HFFc6 (cell line): ENCODE measurements around the gene STXBP6. TPM values are rescaled to one million over a fixed set of nuclear protein-coding genes. Genes with fewer than 3 reads are reported as not detected.
A peak's percentile ranks its signal among the peaks of the same experiment; 100 is the strongest.

Experiments used
- DNase-seq: peaks from one replicate; pipeline ENCODE4 v3.0.0-alpha.2; 2018
- H3K27ac Mint-ChIP-seq: 2 replicates; pipeline ENCODE4 v1.8.0; 2020; ENCODE audit warnings: mild to moderate bottlenecking, mixed read lengths
- H3K27me3 Mint-ChIP-seq: 2 replicates; pipeline ENCODE4 v1.8.0; 2021; ENCODE audit warnings: mild to moderate bottlenecking, moderate library complexity, mixed read lengths; ENCODE audit not compliant: insufficient read depth
- H3K36me3 Mint-ChIP-seq: 2 replicates; pipeline ENCODE4 v1.8.0; 2021; ENCODE audit warnings: low read depth, mixed read lengths
- H3K4me1 Mint-ChIP-seq: 2 replicates; pipeline ENCODE4 v1.8.0; 2020; ENCODE audit warnings: low read depth, mixed read lengths
- H3K4me3 Mint-ChIP-seq: 2 replicates; pipeline ENCODE4 v1.8.0; 2020; ENCODE audit warnings: mild to moderate bottlenecking, moderate library complexity, mixed read lengths
- H3K9me3 Mint-ChIP-seq: 2 replicates; pipeline ENCODE4 v1.8.0; 2020; ENCODE audit warnings: mild to moderate bottlenecking, mixed read lengths
- total RNA-seq, 6 experiments: library from RNA; stranded (reverse); fragmentation: NEBNext Ultra II Directional; extraction: Animal tissue kit (Norgen Biotek cat#: 25700); gene quantifications; 2 replicates in 1 of 6; 3 replicates in 5 of 6; pipeline ENCODE4 v1.2.3, GENCODE V29; 2021
- TF ChIP-seq, protein P1 (sequence below): fragments of 200-600 bp; sonication (generic); IDR thresholded peaks from 2 replicates; pipeline ENCODE4 v1.5.0; 2021; ENCODE audit warnings: antibody characterized with exemption, mild to moderate bottlenecking

The STXBP6 gene
- total RNA-seq, 6 experiments from 2014 or later, result 15.4 to 17.5 (median 17.0) TPM

DNA sequence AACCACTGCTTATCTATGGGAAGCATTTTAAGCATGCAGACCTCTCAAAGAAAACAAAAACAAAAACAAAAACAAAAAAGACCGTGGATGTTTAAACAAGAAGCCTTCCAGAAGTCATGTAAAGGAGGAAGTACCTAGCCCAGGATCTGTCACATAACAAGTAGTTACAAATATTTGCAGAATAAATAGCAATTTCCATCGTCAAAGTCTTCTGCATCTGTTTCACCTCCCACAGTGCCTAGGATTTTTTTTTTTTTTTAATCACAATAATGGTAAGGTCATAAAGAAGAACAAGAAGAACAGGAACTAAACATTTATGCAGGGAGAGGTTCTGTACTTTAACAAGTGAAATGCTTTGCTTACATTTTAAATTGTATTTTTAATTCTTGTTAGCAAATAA lies 2.4 kb upstream of the STXBP6 start:
- Mint-ChIP-seq H3K36me3 (no peaks in the 10 kb centered on the region), H3K4me3 (no peak overlapping the region), H3K4me1 (peaks cover 60% of the 10 kb centered on the region), H3K9me3 (no peaks in the 10 kb centered on the region), H3K27ac (no peak overlapping the region), H3K27me3 (peaks cover 4% of the 10 kb centered on the region)
- no peak for DNase-seq
- TF ChIP-seq, protein P1, sequence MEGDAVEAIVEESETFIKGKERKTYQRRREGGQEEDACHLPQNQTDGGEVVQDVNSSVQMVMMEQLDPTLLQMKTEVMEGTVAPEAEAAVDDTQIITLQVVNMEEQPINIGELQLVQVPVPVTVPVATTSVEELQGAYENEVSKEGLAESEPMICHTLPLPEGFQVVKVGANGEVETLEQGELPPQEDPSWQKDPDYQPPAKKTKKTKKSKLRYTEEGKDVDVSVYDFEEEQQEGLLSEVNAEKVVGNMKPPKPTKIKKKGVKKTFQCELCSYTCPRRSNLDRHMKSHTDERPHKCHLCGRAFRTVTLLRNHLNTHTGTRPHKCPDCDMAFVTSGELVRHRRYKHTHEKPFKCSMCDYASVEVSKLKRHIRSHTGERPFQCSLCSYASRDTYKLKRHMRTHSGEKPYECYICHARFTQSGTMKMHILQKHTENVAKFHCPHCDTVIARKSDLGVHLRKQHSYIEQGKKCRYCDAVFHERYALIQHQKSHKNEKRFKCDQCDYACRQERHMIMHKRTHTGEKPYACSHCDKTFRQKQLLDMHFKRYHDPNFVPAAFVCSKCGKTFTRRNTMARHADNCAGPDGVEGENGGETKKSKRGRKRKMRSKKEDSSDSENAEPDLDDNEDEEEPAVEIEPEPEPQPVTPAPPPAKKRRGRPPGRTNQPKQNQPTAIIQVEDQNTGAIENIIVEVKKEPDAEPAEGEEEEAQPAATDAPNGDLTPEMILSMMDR, result no peak

DNA sequence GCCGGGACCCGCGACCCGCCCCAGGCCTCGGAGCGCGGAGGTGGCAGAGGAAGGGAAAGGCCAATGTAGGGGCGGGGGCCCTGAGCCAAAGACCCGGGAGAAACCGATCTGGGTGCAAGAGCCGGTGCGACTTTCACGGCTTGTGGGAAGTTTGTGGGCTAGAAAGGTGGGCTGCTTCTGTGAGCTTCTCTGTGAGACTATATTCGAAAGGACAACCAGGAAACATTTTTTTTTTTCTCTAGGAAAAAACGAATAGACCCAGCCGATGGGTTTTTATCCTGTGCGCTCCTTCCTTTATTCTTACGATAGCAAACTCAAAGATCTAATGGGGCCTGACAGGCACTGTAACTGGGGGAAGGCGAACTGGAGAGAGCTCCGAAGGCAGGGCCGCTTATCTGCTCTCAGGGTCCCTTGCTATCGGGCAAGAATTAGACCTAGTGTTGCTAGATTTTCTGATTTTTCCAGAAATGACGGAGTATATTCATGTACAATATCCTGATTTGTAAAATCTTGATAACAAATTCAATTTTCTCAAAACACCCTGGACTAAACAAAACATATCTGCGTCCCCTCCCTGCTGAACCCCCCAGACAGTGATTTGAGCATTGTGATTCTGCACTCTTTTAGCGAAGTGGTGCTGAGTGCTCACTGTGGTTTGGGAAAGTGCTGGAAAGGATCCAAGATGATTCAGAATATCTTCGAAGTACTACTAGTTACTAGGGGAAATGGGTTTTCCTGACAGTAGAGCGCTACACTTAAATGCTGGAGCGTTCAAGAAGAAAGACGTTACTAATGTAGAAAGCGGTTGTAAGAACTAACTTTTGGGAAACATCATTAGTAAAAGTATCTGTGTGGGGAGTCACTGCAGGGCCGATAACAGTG lies 563 bp upstream of the STXBP6 start:
- TF ChIP-seq, protein P1, result no peak
- peaks cover 52% of the 10 kb centered on the region for H3K4me1 Mint-ChIP-seq
- H3K9me3 Mint-ChIP-seq, result no peaks in the 10 kb centered on the region
- H3K27me3 Mint-ChIP-seq, result peaks cover 3% of the 10 kb centered on the region
- H3K4me3 Mint-ChIP-seq, result peak overlapping the region; percentile 92
- peak; percentile 71 for DNase-seq
- no peaks in the 10 kb centered on the region for H3K36me3 Mint-ChIP-seq
- H3K27ac Mint-ChIP-seq, result peak overlapping the region; percentile 55

DNA sequence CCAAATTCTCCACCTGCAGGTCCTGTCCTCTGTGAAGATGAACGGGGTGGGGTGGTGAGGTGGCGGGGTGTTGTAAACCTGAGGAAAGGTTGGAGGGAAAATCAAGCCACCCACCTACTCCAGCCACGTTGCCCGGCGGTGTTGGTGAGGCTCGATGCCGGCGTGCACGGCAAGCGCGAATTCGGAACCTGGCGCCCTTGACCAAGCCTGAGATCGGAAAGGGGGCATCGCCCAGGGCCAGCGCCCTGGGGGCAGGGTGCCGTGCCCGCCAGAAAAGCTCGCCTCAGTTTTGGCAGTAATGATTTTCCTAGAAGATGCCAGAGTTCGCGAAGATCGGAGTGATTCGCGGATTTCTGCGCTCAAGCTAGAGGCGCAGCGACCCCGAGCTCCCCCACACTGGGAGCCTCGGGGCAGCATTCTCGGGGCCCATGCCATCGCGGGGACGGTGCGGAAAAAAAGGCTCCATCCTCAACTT lies 817 bp downstream of the STXBP6 start:
- H3K27me3 Mint-ChIP-seq, result peaks cover 3% of the 10 kb centered on the region
- DNase-seq, result no peak
- H3K4me3 Mint-ChIP-seq, result peak overlapping the region; percentile 92
- H3K4me1 Mint-ChIP-seq, result peaks cover 43% of the 10 kb centered on the region
- TF ChIP-seq, protein P1, result no peak
- peak overlapping the region; percentile 75 for H3K27ac Mint-ChIP-seq
- no peaks in the 10 kb centered on the region for H3K36me3 Mint-ChIP-seq
- no peaks in the 10 kb centered on the region for H3K9me3 Mint-ChIP-seq

DNA sequence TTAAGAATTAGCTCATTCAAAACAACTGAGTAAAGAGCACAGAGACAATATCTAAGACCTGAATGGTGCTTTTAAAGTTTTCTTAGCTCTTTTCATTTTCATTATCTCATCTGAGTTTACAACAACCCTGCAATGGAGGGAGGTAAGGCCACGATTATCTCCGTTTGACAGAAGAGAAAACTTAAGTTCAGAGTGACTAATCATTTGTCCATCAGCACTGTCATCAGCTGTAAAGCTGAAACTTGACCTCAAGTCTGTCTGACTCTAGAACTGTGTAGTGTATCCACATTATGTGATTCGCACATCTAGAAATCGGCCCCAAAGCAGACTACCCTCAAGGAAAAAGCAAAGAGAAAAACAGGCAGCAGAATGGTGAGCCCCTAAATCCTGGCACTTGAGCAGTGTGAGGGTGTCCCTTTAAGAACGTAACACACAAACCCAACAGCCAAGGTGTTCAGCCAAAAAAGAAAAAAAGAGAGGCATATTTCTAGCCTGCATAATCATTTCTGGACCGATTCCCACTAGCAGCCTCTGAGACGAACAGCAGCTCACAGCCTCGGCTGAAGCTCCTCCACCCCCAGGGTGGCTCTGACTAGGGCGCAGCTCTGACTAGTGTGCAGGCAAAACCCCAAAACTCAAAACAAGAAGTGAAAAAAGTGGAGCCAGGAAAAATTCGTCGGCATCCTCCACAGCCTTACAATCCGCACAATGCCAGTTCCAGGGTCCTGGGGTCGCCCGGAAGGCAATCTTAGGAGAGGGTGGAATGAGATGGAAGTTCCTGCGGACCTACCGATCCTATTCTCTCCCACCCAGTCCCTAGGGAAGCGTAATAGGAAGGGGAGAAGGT lies 1.6 kb downstream of the STXBP6 start:
- Mint-ChIP-seq H3K9me3 (no peaks in the 10 kb centered on the region), H3K27ac (peak overlapping the region; percentile 75), H3K4me3 (peak overlapping the region; percentile 92), H3K4me1 (peaks cover 47% of the 10 kb centered on the region), H3K27me3 (peaks cover 1% of the 10 kb centered on the region), H3K36me3 (no peaks in the 10 kb centered on the region)
- TF ChIP-seq, protein P1, result no peak
- DNase-seq, result peak; percentile 78

DNA sequence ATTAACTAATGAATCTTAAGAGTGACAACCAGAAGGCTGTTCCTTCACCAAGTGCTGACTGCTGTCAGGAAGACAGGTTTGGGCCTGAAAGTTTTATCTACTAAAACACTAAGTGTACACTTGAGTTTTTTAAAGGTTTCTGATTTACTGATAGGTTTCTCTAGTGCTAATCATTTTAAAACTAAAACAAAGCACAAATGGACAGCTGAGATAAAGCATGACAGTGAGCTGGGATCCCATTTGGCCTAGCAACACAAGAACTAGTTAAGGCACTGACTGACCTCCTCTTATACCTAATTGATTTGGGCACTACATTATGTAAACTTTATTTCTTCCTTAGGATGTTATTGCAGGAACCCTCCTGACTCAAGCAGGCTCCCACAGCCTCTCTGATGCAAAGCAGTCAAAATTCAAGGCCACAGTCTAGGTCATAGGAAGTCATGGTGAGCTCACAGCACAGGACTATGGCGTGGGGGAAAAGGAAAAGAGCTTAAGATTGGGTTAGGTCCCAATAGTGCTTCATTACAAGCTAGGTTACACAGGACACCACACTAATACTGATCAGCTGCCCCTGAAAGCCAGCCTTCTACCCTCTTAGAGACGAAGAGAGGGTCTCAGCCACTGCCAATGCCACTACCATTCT lies 3.5 kb downstream of the STXBP6 start:
- no peak overlapping the region for H3K27ac Mint-ChIP-seq
- no peak for DNase-seq
- no peaks in the 10 kb centered on the region for H3K36me3 Mint-ChIP-seq
- no peak overlapping the region for H3K4me3 Mint-ChIP-seq
- peaks cover 64% of the 10 kb centered on the region for H3K4me1 Mint-ChIP-seq
- TF ChIP-seq, protein P1, result no peak
- no peaks in the 10 kb centered on the region for H3K9me3 Mint-ChIP-seq
- H3K27me3 Mint-ChIP-seq, result peaks cover 1% of the 10 kb centered on the region
